Fibroblast of mammary gland (primary cell): ENCODE data around the gene SIK2.

Source experiments
- DNase-seq: peaks from one replicate; pipeline ENCODE4 v3.0.0-alpha.2; 2010; ENCODE audit warnings: low read depth
- H3K4me3 ChIP-seq: 2 replicates; pipeline ENCODE4 v1.5.1; 2011; ENCODE audit warnings: low read depth, mild to moderate bottlenecking, low read length, moderate library complexity; ENCODE audit not compliant: control insufficient read depth
- CTCF ChIP-seq: conservative IDR thresholded peaks from 2 replicates; pipeline ENCODE4 v1.5.1; 2011; ENCODE audit warnings: low read depth, low read length, inconsistent platforms; ENCODE audit not compliant: control insufficient read depth, insufficient read depth

The SIK2 gene

DNA sequence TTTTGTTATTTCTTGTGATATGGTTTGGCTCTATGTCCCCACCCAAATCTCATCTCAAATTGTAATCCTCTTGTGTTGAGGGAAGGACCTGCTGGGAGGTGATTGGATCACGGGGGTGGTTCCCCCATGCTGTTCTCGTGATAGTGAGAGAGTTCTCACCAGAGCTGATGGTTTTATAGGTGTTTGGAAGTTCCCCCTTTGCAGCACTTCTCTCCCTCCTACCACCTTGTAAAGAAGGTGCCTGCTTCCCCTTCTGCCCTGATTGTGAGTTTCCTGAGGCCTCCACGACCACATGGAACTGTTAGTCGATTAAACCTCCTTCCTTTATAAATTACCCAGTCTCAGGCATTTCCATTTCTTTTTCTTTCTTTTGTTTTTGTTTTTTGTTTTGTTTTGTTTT, 24.4 kb upstream of the SIK2 start:
- no peak overlapping the region for H3K4me3 ChIP-seq
- TF ChIP-seq CTCF, result no peak
- no peak for DNase-seq

- H3K4me3 ChIP-seq, result no peak overlapping the region
- no peak for TF ChIP-seq CTCF
- DNase-seq, result no peak
Observed at GRCh38 chr11:111581341-111581740, 20.9 kb upstream of the SIK2 start.

DNA sequence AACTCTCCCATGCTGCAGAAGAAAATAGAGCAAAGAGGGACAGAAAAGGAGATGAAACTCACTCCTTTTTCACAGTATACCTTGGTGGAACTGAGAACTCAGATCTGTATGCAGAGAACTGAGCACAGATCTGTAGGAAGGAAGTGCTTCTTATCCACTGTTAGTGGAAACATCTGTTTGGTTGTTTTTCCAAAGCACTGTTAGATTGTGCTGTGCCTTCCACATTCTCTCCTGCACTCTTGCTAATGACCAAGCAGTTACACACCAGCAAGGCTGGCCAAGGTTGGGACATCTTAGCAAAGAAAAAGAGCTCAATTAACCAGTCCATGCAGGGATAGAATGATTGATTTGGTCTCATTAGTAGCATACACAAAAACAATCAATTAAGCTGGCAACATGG, 20.1 kb upstream of the SIK2 start:
- no peak for DNase-seq
- TF ChIP-seq CTCF, result no peak
- no peak overlapping the region for H3K4me3 ChIP-seq

GRCh38 chr11:111582881-111583280, 19.4 kb upstream of the SIK2 start:
- H3K4me3 ChIP-seq, result no peak overlapping the region
- no peak for TF ChIP-seq CTCF
- no peak for DNase-seq

- TF ChIP-seq CTCF, result no peak
- DNase-seq, result peak; percentile 67
Observed at GRCh38 chr11:111585371-111585770, 16.9 kb upstream of the SIK2 start.

GRCh38 chr11:111586388-111586831, 15.8 kb upstream of the SIK2 start:
- peak; percentile 68 for DNase-seq
- no peak overlapping the region for H3K4me3 ChIP-seq
- TF ChIP-seq CTCF, result peak; percentile 69

More at GRCh38 chr11:111585371-111585770, 16.9 kb upstream of the SIK2 start:
- no peak overlapping the region for H3K4me3 ChIP-seq

DNA sequence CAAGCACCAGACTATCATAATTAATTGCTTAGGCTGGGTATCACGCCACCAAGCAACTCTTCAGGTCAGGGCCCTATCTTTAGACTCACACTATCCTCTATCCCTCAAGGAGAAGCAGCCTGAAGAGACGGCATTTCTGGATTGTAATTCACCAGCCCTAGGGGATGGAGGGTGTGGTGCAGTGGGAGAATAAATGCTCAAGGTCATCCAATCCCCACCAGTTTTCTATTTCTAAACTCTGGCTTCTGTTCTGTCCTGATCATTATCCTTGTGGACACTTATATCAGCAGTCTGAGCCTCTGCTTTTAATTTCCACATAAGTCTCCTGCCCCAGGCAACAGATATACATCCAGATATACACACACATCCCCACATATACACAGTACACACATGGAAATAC, 13.1 kb upstream of the SIK2 start:
- TF ChIP-seq CTCF, result no peak
- no peak for DNase-seq
- H3K4me3 ChIP-seq, result no peak overlapping the region
